GM23338 (cell line): ENCODE measurements around the gene WNT11.

Experiments used
- CTCF ChIP-seq, 2 experiments: fragments of 200-600 bp in 1 of 2; sonication (generic) in 1 of 2; conservative IDR thresholded peaks; 2 replicates each; pipeline versions ENCODE4 v1.5.1 to v1.6.1; 2016 to 2017; ENCODE audit warnings: antibody characterized with exemption in 2 of 2, low read depth in 2 of 2, mild to moderate bottlenecking in 2 of 2, moderate library complexity in 1 of 2
- EZH2phosphoT487 ChIP-seq: fragments of 200-600 bp; sonication (generic); IDR thresholded peaks from one replicate; pipeline ENCODE4 v1.8.1; 2018; ENCODE audit warnings: antibody characterized with exemption; ENCODE audit not compliant: unreplicated experiment
- JUNB ChIP-seq: IDR thresholded peaks from one replicate; pipeline ENCODE4 v1.6.1; 2016; ENCODE audit warnings: antibody characterized with exemption; ENCODE audit not compliant: unreplicated experiment

GRCh38 chr11:76236092-76236999 is 30.0 kb upstream of the WNT11 start:
- TF ChIP-seq CTCF (conservative IDR thresholded peaks at IDR 0.05; ENCODE audit: low read depth in 2 of 2): no peak
- no peak for TF ChIP-seq EZH2phosphoT487
- no peak for TF ChIP-seq JUNB
